Putamen (tissue), 1 donor: Measurements from ENCODE around the gene YES1.
"Not testable (repeated sequence)": the region's sequence is repeated elsewhere in the genome, so short reads cannot be mapped to it uniquely, and the experiment has no call there.

Source experiments
- DNase-seq: peaks from one replicate; pipeline ENCODE4 v3.0.0-alpha.2; 2016; ENCODE audit warnings: low spot score

The YES1 gene

GRCh38 chr18:784470-785172 lies 27.4 kb downstream of the YES1 start:
- DNase-seq = no peak

- no peak for DNase-seq
Measured at GRCh38 chr18:778194-778927, 33.7 kb downstream of the YES1 start.

GRCh38 chr18:777021-777420 lies 35.0 kb downstream of the YES1 start:
- no peak for DNase-seq

GRCh38 chr18:776044-776443 lies 36.0 kb downstream of the YES1 start:
- DNase-seq = not testable (repeated sequence)

DNA sequence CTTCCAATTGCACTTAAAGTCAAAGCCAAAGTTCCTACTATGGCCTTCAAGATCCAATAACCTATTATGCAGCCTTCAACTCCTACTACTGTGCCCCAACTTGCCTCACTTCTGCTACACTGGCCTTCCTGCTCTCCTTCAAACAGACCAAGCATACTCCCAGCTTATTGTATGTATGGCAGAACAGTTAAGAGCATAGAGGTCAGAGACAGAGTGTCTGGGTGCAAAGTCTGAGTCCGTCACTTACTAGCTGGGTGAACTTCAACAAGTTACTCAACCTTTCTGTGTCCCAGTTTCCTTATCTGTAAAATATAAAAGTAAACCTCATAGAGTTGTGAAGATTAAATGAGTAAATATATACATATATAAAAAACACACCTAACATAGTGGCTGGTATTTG lies 37.2 kb downstream of the YES1 start:
- no peak for DNase-seq

DNA sequence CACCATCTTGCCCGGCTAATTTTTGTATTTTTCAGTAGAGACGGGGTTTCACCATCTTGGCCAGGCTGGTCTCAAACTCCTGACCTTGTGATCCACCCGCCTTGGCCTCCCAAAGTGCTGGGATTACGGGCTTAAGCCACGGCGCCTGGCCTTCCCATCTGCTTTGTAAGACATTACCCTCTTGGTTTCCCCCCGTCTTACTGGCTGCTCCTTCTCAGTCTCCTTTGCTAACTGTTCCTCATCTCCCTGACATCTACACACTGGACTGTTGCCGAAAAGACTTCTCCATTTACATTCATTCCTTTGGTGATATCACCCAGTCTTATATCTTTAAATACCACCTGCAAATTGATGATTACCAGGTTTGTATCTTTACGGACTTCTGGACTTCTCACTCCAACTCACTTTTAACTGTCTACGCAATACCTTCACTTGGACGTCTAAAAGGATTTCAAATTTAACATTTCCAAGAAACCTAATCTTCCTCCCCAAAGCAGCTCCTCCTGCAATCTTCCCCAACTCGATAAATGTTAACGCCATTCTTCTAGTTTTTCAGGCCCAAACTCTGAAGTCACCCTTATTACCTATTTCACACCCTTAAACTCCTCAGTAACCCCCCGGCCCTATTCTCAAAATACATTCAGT lies 37.9 kb downstream of the YES1 start:
- DNase-seq = no peak

DNA sequence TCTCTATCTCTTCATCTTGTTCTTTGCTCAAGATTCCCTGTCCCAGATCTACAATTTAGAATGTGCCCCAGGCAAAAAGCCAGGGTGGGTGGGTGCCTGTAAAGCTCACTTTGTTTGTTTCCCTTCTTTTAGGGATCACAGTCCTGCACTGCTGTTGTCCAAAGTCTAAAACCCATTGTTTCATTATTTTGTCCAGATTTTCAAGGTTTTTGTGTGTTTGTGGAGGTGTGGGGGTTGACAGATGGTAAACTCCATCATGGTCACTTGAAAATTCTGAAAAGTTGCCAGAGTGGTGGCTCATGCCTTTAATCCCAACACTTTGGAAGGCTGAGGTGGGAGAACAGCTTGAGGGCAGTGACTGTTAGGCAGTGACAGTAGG lies 41.5 kb downstream of the YES1 start:
- DNase-seq = no peak

GRCh38 chr18:767961-768360 lies 44.1 kb downstream of the YES1 start:
- DNase-seq = no peak

GRCh38 chr18:767084-767882 lies 44.8 kb downstream of the YES1 start:
- no peak for DNase-seq

DNA sequence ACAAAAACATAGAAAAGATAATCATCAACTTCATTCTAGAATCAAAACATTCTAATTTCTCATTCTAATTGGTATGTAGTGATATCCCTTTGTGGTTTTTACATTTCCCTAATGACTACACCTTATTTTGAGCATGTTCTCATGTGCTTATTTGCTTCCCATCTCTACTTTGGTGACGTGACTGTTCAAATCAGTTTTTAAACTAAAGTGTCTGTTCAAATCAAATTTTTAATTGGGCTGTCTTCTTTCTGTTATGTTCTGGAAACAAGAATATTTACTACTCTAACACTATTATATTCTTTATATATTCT lies 45.5 kb downstream of the YES1 start:
- no peak for DNase-seq

DNA sequence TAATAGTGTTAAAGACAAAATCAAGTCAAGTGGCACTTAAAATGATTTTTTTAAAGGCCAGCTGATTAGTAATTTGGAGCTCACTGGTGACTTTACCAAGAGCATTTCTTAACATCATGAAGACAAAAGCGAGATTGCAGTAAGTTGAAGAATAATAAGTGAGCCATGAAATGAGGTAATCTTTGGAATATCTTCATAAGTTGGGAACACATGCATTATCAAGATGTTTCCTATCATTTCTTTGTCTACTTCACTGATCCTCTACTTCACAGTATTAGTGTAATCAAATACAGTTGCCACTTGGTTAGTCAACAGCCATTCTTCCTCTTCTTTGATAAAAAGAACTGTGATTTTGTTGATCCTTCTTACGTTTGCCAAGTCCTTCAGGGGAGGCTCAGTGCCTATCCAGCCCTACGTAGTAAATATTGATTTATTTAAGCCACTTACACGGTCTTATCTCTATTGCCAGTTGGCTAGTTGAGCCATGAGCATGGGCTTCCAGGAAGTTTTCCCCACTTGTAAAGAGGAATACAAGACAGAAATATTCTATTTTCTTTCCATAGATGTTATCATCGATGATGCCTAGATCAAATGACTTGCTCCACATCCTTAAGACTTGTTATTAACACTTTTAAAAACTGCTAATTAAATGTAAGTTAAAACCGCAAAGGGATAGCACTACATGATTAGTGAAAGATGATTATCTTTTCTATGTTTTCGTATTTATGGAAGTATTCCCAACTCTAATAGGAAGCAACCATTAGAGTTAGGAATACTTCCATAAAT lies 46.1 kb downstream of the YES1 start:
- no peak for DNase-seq

DNA sequence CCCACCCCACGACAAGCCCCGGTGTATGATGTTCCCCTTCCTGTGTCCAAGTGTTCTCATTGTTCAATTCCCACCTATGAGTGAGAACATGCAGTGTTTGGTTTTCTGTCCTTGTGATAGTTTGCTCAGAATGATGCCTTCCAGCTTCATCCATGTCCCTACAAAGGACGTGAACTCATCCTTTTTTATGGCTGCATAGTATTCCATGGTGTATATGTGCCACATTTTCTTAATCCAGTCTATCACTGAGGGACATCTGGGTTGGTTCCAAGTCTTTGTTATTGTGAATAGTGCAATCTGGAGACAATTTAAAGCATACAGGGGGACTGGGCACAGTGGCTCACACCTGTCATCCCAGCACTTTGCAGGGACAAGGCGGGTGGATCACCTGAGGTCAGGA lies 52.2 kb downstream of the YES1 start:
- DNase-seq = not testable (repeated sequence)

DNA sequence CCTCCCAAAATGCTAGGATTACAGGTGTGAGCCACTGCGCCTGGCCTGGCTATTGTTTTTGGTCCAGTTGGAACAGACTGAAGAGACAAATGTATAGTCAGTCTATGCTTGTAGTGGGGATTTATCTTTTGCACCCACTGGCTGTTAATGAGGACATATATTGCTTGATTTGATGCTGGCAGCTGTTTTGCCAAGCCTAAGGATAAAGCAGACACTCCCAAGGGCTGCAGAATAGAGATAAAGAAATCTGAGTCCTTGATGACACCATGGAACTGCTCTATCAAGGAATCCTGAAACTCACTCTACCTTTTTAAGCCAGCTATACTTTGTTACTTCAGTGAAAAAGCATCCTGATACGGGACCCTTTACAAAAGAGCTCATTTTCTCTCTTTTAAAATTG lies 56.5 kb downstream of the YES1 start:
- DNase-seq = no peak

DNA sequence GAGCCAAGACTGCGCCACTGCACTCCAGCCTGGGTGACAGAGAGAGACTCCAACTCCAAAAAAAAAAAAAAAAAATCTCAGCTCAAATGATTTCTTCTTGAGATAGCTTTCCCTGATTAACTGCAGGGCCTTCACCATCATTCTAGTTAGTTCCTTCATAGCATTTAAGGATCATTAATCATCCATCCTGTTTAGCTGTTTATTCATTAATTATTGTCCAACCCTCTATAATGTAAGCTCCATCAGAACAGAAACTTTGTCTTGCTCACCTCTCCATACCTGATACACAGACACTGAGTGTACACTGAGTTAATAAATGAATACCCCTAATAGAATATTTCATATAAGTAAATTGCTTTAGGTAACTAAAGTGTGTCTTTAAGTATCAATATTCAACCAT lies 57.4 kb downstream of the YES1 start:
- DNase-seq = no peak

- no peak for DNase-seq
Measured at GRCh38 chr18:750456-750855, 61.6 kb downstream of the YES1 start.

DNA sequence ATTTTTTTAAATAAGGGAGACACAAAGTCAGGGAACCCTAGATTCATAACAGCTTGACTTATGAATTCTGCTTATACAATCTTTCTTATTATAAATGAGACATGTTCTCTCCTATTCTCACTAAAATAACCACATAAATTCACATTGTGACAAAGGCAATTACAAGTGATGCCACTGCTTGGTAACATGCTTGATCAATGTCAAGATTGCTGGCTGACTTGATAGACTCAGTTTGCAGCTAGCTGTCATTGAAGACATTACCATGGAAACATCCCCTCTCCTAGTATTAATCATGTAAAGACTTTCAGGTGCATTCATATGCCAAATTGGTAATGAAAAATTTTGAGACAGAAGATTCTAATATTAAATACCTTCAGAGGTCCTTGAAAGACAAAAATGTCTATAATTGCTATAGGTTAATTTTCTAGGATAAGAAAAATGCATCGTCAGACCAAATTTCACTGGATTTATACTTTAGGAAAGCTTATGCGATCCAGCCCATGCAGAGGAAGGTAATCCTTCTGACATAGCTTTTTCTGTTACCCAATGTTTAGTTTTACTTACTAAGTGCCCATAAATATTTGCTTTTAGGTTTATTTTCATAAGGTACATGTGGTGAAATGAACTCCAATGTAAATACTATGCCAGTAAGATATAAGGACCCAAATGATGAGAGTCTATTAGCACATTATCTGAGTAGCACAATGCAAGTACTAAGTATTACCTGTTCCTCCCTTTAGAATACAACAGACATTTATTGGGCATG lies 67.0 kb downstream of the YES1 start:
- DNase-seq = peak; percentile 25

GRCh38 chr18:741931-742512 lies 70.0 kb downstream of the YES1 start:
- DNase-seq = peak; percentile 3

DNA sequence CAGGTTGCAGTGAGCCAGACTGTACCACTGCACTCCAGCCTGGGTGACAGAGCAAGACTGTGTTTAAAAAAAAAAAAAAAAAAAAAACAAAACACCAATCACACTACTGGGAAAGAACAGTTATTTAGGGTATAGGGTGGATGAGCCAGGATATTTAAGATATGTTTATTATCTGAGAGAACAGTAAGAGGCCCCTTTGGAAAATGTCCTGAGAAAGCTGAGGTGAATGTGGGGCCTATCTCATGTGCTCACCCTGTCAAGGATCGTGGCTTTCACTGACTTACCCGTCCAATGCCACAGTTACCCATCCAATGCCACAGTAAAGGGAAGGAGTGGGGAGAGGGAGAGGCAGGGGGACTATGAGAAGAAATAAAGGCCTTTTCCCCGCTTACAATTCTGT lies 79.7 kb downstream of the YES1 start:
- DNase-seq = no peak

GRCh38 chr18:731185-731584 lies 80.9 kb downstream of the YES1 start:
- no peak for DNase-seq

DNA sequence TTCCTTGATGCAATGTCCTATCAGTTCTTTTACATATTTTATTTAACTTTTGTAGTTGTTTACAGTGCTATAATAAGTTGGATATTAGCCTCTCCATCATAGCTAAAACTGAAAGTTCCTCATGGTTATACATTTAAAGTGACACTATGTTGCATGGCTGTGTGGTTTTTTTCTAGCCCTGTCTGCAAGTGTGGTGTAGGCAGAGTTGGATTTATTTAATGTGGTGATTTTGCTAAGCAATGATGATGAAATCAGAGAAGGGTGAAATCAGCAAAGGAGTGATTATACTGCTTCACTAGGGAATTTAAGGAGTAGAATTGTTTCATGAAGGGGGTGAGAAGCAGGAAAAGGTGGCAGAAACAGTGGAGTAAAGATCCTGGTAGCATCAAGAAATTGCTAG lies 81.3 kb downstream of the YES1 start:
- no peak for DNase-seq

DNA sequence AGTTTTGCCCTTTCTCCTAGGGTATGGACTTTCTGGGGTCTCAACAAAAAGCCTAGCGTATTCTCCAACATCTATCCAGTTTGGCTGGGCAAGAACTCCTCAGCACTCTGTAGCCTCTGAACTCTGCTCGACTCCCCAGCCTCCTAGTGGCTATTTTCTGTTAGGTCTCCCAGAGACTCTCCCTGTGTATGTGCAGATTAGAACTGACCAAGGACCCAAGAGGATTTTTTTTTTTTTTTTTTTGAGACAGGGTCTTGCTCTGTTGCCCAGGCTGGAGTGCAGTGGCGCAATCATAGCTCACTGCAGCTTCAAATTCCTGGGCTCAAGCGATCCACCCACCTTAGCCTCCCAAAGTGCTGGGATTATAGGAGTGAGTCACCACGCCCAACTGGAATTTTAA lies 81.9 kb downstream of the YES1 start:
- not testable (repeated sequence) for DNase-seq
